Small intestine (tissue), 7 donors: ENCODE data around the gene LRP8. TPM values are rescaled to one million over a fixed set of nuclear protein-coding genes. Genes with fewer than 3 reads are reported as not detected.

Source experiments
- DNase-seq, 2 donors: peaks; one replicate each; pipeline versions ENCODE4 v3.0.0 to v3.0.0-alpha.2; 2013
- FAIRE-seq: peaks from 2 replicates; lab custom pipeline; 2012; peaks lifted over from hg19 to GRCh38; lab: Jason Lieb, UNC
- H3K27ac ChIP-seq, 3 donors: one replicate each; pipeline ENCODE4 v1.5.1; 2013; ENCODE audit warnings: low read length in 2 of 3, mild to moderate bottlenecking in 2 of 3, control low read depth in 1 of 3, inconsistent platforms in 1 of 3, low read depth in 1 of 3, moderate library complexity in 1 of 3
- H3K27me3 ChIP-seq, 3 donors: one replicate each; pipeline ENCODE4 v1.6.1; 2013; ENCODE audit warnings: low read length in 3 of 3, inconsistent platforms in 1 of 3; ENCODE audit not compliant: control insufficient read depth in 3 of 3, insufficient read depth in 3 of 3
- H3K36me3 ChIP-seq, 3 donors: one replicate each; pipeline ENCODE4 v1.6.1; 2013; ENCODE audit warnings: low read length in 3 of 3, inconsistent platforms in 1 of 3, low read depth in 1 of 3, mild to moderate bottlenecking in 1 of 3, moderate library complexity in 1 of 3; ENCODE audit not compliant: control insufficient read depth in 3 of 3, insufficient read depth in 2 of 3
- H3K4me1 ChIP-seq, 3 donors: one replicate each; pipeline ENCODE4 v1.6.1; 2013; ENCODE audit warnings: low read length in 2 of 3, inconsistent platforms in 1 of 3, low read depth in 1 of 3, mild to moderate bottlenecking in 1 of 3, moderate library complexity in 1 of 3; ENCODE audit not compliant: control insufficient read depth in 3 of 3, insufficient read depth in 2 of 3
- H3K4me3 ChIP-seq, 3 donors: one replicate each; pipeline ENCODE4 v1.5.1; 2013; ENCODE audit warnings: low read length in 3 of 3, control low read depth in 1 of 3, inconsistent platforms in 1 of 3, low read depth in 1 of 3, mild to moderate bottlenecking in 1 of 3, moderate library complexity in 1 of 3
- H3K9me3 ChIP-seq, 2 donors: one replicate each; pipeline ENCODE4 v1.6.1; 2013; ENCODE audit warnings: low read depth in 1 of 2, low read length in 1 of 2; ENCODE audit not compliant: control insufficient read depth in 2 of 2, insufficient read depth in 1 of 2
- WGBS, 3 donors: extraction: QIAGEN DNeasy Blood & Tissue Kit; methylation state at CpG; one replicate each; pipeline ENCODE4 v1.1.7; 2013; 5-methylcytosine and 5-hydroxymethylcytosine counted together
- polyA plus RNA-seq, 4 donors: library from polyadenylated mRNA; stranded (reverse) in 3 of 4; unstranded in 1 of 4; fragments of 200-250 nt in 3 of 4; fragments of 120-200 nt in 1 of 4; gene quantifications; one replicate each; pipeline versions ENCODE4 v1.2.1 to v1.2.3, GENCODE V29; 2013
- donor health status: healthy with polysubstance abuse.
- donor health status: control.
- donor health status: control.
- donor health status: Bipolar disorder and iron deficiency.
- donor health status: healthy.

The LRP8 gene
- polyA plus RNA-seq, 4 donors = 0.27 to 4.5 (median 2.1) TPM; not detected in 1

- Histone ChIP-seq H3K36me3 (no peaks in the 10 kb centered on the region), H3K27me3 (no peaks in the 10 kb centered on the region), H3K27ac (peak overlapping the region in 1 of 3 donors; percentile 21), H3K4me1 (peaks cover 0 to 20% (median 0%) of the 10 kb centered on the region in 3 donors), H3K4me3 (no peak overlapping the region), H3K9me3 (no peaks in the 10 kb centered on the region)
- FAIRE-seq (no peak), DNase-seq (peak; percentile 60 to 63)
- WGBS, 3 donors = 23 to 50% (median 32%) methylated on average over 4 of the region's 4 CpGs
Observed at GRCh38 chr1:53295726-53296116, 32.1 kb downstream of the LRP8 start.

GRCh38 chr1:53295295-53295694 is 32.6 kb downstream of the LRP8 start:
- Histone ChIP-seq H3K27ac (no peak overlapping the region), H3K4me3 (no peak overlapping the region), H3K4me1 (peaks cover 0 to 20% (median 0%) of the 10 kb centered on the region in 3 donors), H3K36me3 (no peaks in the 10 kb centered on the region), H3K27me3 (no peaks in the 10 kb centered on the region), H3K9me3 (no peaks in the 10 kb centered on the region)
- no peak for DNase-seq
- 69 to 93% (median 84%) methylated on average over 3 of the region's 3 CpGs for WGBS, 3 donors
- no peak for FAIRE-seq

GRCh38 chr1:53294567-53294966 is 33.3 kb downstream of the LRP8 start:
- no peaks in the 10 kb centered on the region for H3K9me3 ChIP-seq
- H3K27ac ChIP-seq = no peak overlapping the region
- no peaks in the 10 kb centered on the region for H3K27me3 ChIP-seq
- DNase-seq (no peak), FAIRE-seq (no peak)
- no peak overlapping the region for H3K4me3 ChIP-seq
- 77 to 91% (median 86%) methylated on average over 9 of the region's 9 CpGs for WGBS, 3 donors
- H3K4me1 ChIP-seq = peaks cover 0 to 20% (median 0%) of the 10 kb centered on the region in 3 donors
- H3K36me3 ChIP-seq = no peaks in the 10 kb centered on the region

- no peaks in the 10 kb centered on the region for H3K27me3 ChIP-seq
- H3K27ac ChIP-seq = no peak overlapping the region
- H3K9me3 ChIP-seq = no peaks in the 10 kb centered on the region
- H3K4me3 ChIP-seq = no peak overlapping the region
- 82 to 93% (median 83%) methylated on average over 3 of the region's 3 CpGs for WGBS, 3 donors
- FAIRE-seq (no peak), DNase-seq (no peak)
- H3K36me3 ChIP-seq = no peaks in the 10 kb centered on the region
- peaks cover 0 to 20% (median 0%) of the 10 kb centered on the region in 3 donors for H3K4me1 ChIP-seq
Observed at GRCh38 chr1:53294061-53294460, 33.8 kb downstream of the LRP8 start.

- DNase-seq (no peak), FAIRE-seq (no peak)
- WGBS, 3 donors = 64 to 79% (median 67%) methylated on average over 2 of the region's 2 CpGs
- Histone ChIP-seq H3K4me3 (no peak overlapping the region), H3K4me1 (peaks cover 0 to 20% (median 0%) of the 10 kb centered on the region in 3 donors), H3K27ac (no peak overlapping the region), H3K36me3 (no peaks in the 10 kb centered on the region), H3K27me3 (no peaks in the 10 kb centered on the region), H3K9me3 (no peaks in the 10 kb centered on the region)
Observed at GRCh38 chr1:53293123-53293522, 34.7 kb downstream of the LRP8 start.

- H3K36me3 ChIP-seq = no peaks in the 10 kb centered on the region
- peaks cover 0 to 20% (median 0%) of the 10 kb centered on the region in 3 donors for H3K4me1 ChIP-seq
- WGBS, 3 donors = 58 to 75% (median 73%) methylated on average over 2 of the region's 2 CpGs
- H3K4me3 ChIP-seq = no peak overlapping the region
- no peaks in the 10 kb centered on the region for H3K27me3 ChIP-seq
- H3K9me3 ChIP-seq = no peaks in the 10 kb centered on the region
- FAIRE-seq = no peak
- no peak for DNase-seq
- H3K27ac ChIP-seq = no peak overlapping the region
Observed at GRCh38 chr1:53292690-53293089, 35.2 kb downstream of the LRP8 start.

GRCh38 chr1:53291574-53291973 is 36.3 kb downstream of the LRP8 start:
- DNase-seq (no peak), FAIRE-seq (no peak)
- Histone ChIP-seq H3K4me1 (peaks cover 0 to 15% (median 0%) of the 10 kb centered on the region in 3 donors), H3K9me3 (no peaks in the 10 kb centered on the region), H3K36me3 (peaks cover 0 to 5% (median 0%) of the 10 kb centered on the region in 3 donors), H3K27me3 (no peaks in the 10 kb centered on the region), H3K27ac (no peak overlapping the region), H3K4me3 (no peak overlapping the region)
- WGBS, 3 donors = 95 to 100% (median 97%) methylated on average over 2 of the region's 2 CpGs

- Histone ChIP-seq H3K4me1 (no peaks in the 10 kb centered on the region), H3K27me3 (no peaks in the 10 kb centered on the region), H3K36me3 (peaks cover 0 to 5% (median 2%) of the 10 kb centered on the region in 3 donors), H3K27ac (no peak overlapping the region), H3K9me3 (no peaks in the 10 kb centered on the region), H3K4me3 (no peak overlapping the region)
- WGBS, 3 donors = 85 to 89% (median 88%) methylated on average over 7 of the region's 7 CpGs
- FAIRE-seq = no peak
- DNase-seq = no peak
Observed at GRCh38 chr1:53288790-53289429, 39.0 kb downstream of the LRP8 start.
